ENCODE results near the gene FAM170B.

The FAM170B gene

GRCh38 chr10:49133706-49134248, at the start of gene FAM170B:
Gene FAM170B (minus strand): TSS chr10:49134021. CDS start chr10:49133918, 103 bp downstream.
- DNase-seq (ENCODE audit: low read depth in 2 of 2): no peak

- no peak for DNase-seq (ENCODE audit: low read depth in 2 of 2)
These were observed 49.0 kb upstream of the FAM170B start for GRCh38 chr10:49182776-49183175.

- DNase-seq (ENCODE audit: low read depth in 2 of 2): no peak
These were observed 46.6 kb upstream of the FAM170B start for GRCh38 chr10:49180444-49180860.

GRCh38 chr10:49179699-49180443, 46.0 kb upstream of the FAM170B start:
- DNase-seq (ENCODE audit: low read depth in 2 of 2): no peak

GRCh38 chr10:49178489-49179471, 45.0 kb upstream of the FAM170B start:
- no peak for DNase-seq (ENCODE audit: low read depth in 2 of 2)

- peak; percentile 34 to 38 for DNase-seq (ENCODE audit: low read depth in 2 of 2)
These were observed 43.9 kb upstream of the FAM170B start for GRCh38 chr10:49177391-49178355.

GRCh38 chr10:49176310-49177268, 42.8 kb upstream of the FAM170B start:
- no peak for DNase-seq (ENCODE audit: low read depth in 2 of 2)

GRCh38 chr10:49175587-49176309, 41.9 kb upstream of the FAM170B start:
- DNase-seq (ENCODE audit: low read depth in 2 of 2): no peak

GRCh38 chr10:49174926-49175500, 41.2 kb upstream of the FAM170B start:
- DNase-seq (ENCODE audit: low read depth in 2 of 2): no peak

GRCh38 chr10:49174261-49174925, 40.6 kb upstream of the FAM170B start:
- DNase-seq (ENCODE audit: low read depth in 2 of 2): no peak

- no peak for DNase-seq (ENCODE audit: low read depth in 2 of 2)
These were observed 40.0 kb upstream of the FAM170B start for GRCh38 chr10:49173853-49174252.

GRCh38 chr10:49173201-49173772, 39.5 kb upstream of the FAM170B start:
- no peak for DNase-seq (ENCODE audit: low read depth in 2 of 2)

- no peak for DNase-seq (ENCODE audit: low read depth in 2 of 2)
These were observed 38.9 kb upstream of the FAM170B start for GRCh38 chr10:49172777-49173132.

GRCh38 chr10:49172061-49172776, 38.4 kb upstream of the FAM170B start:
- no peak for DNase-seq (ENCODE audit: low read depth in 2 of 2)

- no peak for DNase-seq (ENCODE audit: low read depth in 2 of 2)
These were observed 37.7 kb upstream of the FAM170B start for GRCh38 chr10:49171326-49172060.

GRCh38 chr10:49170632-49171325, 37.0 kb upstream of the FAM170B start:
- no peak for DNase-seq (ENCODE audit: low read depth in 2 of 2)
